ENCODE measurements around the gene ARHGEF10L. TPM values are rescaled to one million over a fixed set of nuclear protein-coding genes. Genes with fewer than 3 reads are reported as not detected.

The ARHGEF10L gene
- total RNA-seq, 2 experiments from 2014 or later = not detected

GRCh38 chr1:17549384-17549783 is 9.9 kb downstream of the ARHGEF10L start:
- ChIA-PET POLR2A (no interaction called here), CTCF (no interaction called here)
- no peak overlapping the region for H3K4me3 Mint-ChIP-seq
- H3K9me3 Mint-ChIP-seq = no peaks in the 10 kb centered on the region
- peaks cover 27% of the 10 kb centered on the region for H3K27me3 Mint-ChIP-seq
- no peaks in the 10 kb centered on the region for H3K36me3 Mint-ChIP-seq (ENCODE audit: low read depth)
- H3K4me1 Mint-ChIP-seq = no peaks in the 10 kb centered on the region
- no peak overlapping the region for H3K27ac Mint-ChIP-seq
- no peak for DNase-seq

- Mint-ChIP-seq H3K9me3 (no peaks in the 10 kb centered on the region), H3K4me1 (no peaks in the 10 kb centered on the region), H3K27ac (no peak overlapping the region), H3K36me3 (ENCODE audit: low read depth) (no peaks in the 10 kb centered on the region), H3K4me3 (no peak overlapping the region), H3K27me3 (peaks cover 19% of the 10 kb centered on the region)
- no peak for DNase-seq
- ChIA-PET CTCF (no interaction called here), POLR2A (no interaction called here)
Observed at GRCh38 chr1:17550729-17551584, 11.5 kb downstream of the ARHGEF10L start.

DNA sequence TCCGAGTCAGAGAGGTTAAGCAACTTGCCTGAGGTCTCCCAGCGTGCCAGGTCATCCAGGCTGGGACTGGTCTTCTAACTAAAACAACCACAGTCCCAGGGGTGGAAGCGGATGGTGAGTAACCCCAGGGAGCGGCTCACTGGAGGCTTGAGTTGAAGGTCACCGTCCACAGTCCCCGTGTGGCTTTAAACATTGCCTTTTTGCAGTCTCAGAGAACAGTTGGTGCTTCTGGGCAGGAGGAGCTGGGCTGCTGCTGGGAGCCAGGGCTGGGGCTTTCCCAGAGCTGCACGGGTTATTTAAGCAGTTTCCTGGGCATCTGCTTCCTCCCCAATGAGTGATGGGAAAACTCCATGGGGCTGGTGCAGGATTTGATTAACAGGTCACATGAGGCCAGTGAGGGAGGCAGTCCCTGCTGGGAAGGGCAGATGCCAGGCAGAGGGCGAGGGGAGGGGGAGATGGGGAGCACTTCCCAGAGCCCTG is 12.3 kb downstream of the ARHGEF10L start:
- no peaks in the 10 kb centered on the region for H3K36me3 Mint-ChIP-seq (ENCODE audit: low read depth)
- no peaks in the 10 kb centered on the region for H3K4me1 Mint-ChIP-seq
- H3K9me3 Mint-ChIP-seq = no peaks in the 10 kb centered on the region
- CTCF ChIA-PET = interaction anchor here (1.1 kb wide), 1 partner anchor 19 kb away, joined by 3 read pairs; no protein-coding TSS in a partner anchor
- no peak overlapping the region for H3K27ac Mint-ChIP-seq
- no peak for DNase-seq
- H3K27me3 Mint-ChIP-seq = peaks cover 19% of the 10 kb centered on the region
- POLR2A ChIA-PET = no interaction called here
- no peak overlapping the region for H3K4me3 Mint-ChIP-seq

DNA sequence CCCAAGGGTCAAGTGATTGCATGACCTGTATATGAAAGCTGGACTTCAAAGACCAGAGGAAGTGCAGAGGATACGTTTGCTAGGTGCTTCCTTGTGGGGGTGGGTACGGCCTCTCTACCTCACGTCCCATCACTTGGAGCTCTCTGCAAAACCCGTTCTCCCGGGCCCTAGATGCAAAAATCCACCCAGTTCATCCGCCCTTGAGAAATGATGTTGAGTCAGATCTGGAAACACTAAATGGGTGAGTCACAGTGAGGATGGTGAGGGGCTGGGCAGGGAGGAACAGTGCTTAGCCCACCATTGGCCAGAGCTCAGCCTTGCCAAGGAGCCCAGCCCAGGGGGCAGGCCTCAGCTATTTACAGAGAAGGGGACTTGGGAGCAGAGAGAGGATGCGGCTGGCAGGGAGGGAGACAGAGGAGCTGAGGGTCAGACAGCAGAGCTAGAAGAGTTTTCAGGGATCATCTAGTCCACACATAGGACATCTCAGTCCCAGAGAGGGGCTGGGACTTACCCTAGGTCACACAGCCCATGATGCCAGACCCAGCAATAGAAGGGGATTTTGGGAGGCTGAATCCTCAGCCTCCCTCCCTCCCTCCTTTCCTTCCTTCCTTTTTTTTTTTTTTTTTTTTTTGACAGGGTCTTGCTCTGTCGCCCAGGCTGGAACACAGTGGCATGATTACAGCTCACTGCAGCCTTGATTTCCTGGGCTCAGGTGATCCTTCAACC is 14.6 kb downstream of the ARHGEF10L start:
- CTCF ChIA-PET = interaction anchor here (0.6 kb wide), 1 partner anchor 137 kb away, joined by 3 read pairs; no protein-coding TSS in a partner anchor
- Mint-ChIP-seq H3K27me3 (peaks cover 16% of the 10 kb centered on the region), H3K4me3 (no peak overlapping the region)

DNA sequence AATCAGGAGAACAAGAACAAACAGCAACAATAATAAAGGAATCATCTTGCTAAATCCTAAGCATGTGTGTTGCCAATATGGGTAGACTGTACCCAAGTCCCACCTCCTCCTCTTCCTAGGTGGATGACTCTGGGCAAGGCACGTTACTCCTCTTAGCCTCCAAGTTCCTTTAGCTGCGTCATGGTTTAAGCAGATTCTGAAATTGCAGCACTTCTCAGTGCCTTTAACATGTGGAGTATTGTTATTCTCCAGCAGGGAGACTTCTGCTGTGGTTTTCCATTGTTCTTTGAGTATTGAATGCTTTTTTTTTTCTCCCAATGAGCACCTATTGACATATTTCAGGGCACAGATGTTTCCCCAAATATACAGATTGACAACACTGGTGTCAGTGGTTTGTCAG is 15.5 kb downstream of the ARHGEF10L start:
- Mint-ChIP-seq H3K4me1 (no peaks in the 10 kb centered on the region), H3K4me3 (no peak overlapping the region), H3K27me3 (peaks cover 13% of the 10 kb centered on the region), H3K36me3 (ENCODE audit: low read depth) (no peaks in the 10 kb centered on the region), H3K9me3 (no peaks in the 10 kb centered on the region), H3K27ac (no peak overlapping the region)
- POLR2A ChIA-PET = no interaction called here
- CTCF ChIA-PET = interaction anchor here (0.6 kb wide), 1 partner anchor 138 kb away, joined by 3 read pairs; no protein-coding TSS in a partner anchor
- no peak for DNase-seq

More for the DNA sequence above, 14.6 kb downstream of the ARHGEF10L start:
- Mint-ChIP-seq H3K9me3 (no peaks in the 10 kb centered on the region), H3K27ac (no peak overlapping the region), H3K4me1 (no peaks in the 10 kb centered on the region), H3K36me3 (ENCODE audit: low read depth) (no peaks in the 10 kb centered on the region)
- no peak for DNase-seq
- POLR2A ChIA-PET = no interaction called here

DNA sequence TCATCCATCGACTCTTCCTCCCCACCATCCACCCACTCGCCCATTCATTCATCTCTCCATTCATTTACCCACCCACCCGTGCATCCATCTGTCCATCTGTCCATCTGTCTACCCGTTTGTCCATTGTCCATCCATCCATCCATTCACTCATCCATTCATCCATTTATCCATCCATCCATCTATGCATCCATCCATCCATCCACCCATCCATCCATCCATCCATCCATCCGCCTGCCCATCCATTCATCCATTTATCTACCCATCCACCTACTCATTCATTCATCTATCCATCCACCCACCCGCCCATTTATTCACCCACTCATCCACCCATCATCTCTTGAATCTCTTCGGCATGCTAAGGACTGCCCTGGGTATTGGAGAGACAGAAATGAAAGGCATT is 18.5 kb downstream of the ARHGEF10L start:
- no peaks in the 10 kb centered on the region for H3K4me1 Mint-ChIP-seq
- ChIA-PET POLR2A (no interaction called here), CTCF (no interaction called here)
- no peaks in the 10 kb centered on the region for H3K36me3 Mint-ChIP-seq (ENCODE audit: low read depth)
- H3K9me3 Mint-ChIP-seq = no peaks in the 10 kb centered on the region
- peaks cover 2% of the 10 kb centered on the region for H3K27me3 Mint-ChIP-seq
- no peak overlapping the region for H3K4me3 Mint-ChIP-seq
- no peak for DNase-seq
- H3K27ac Mint-ChIP-seq = no peak overlapping the region

GRCh38 chr1:17558541-17558940 is 19.0 kb downstream of the ARHGEF10L start:
- Mint-ChIP-seq H3K9me3 (no peaks in the 10 kb centered on the region), H3K4me3 (no peak overlapping the region), H3K27me3 (peaks cover 2% of the 10 kb centered on the region), H3K36me3 (ENCODE audit: low read depth) (no peaks in the 10 kb centered on the region), H3K27ac (no peak overlapping the region), H3K4me1 (no peaks in the 10 kb centered on the region)
- CTCF ChIA-PET = no interaction called here
- no peak for DNase-seq
- POLR2A ChIA-PET = no interaction called here

- Mint-ChIP-seq H3K36me3 (ENCODE audit: low read depth) (no peaks in the 10 kb centered on the region), H3K9me3 (no peaks in the 10 kb centered on the region), H3K27me3 (peaks cover under 1% of the 10 kb centered on the region), H3K4me3 (no peak overlapping the region), H3K4me1 (no peaks in the 10 kb centered on the region), H3K27ac (no peak overlapping the region)
- ChIA-PET POLR2A (no interaction called here), CTCF (no interaction called here)
- DNase-seq = no peak
Observed at GRCh38 chr1:17558954-17559614, 19.6 kb downstream of the ARHGEF10L start.

- ChIA-PET CTCF (no interaction called here), POLR2A (no interaction called here)
- DNase-seq = no peak
- Mint-ChIP-seq H3K36me3 (ENCODE audit: low read depth) (no peaks in the 10 kb centered on the region), H3K27me3 (no peaks in the 10 kb centered on the region), H3K4me1 (no peaks in the 10 kb centered on the region), H3K4me3 (no peak overlapping the region), H3K27ac (no peak overlapping the region), H3K9me3 (no peaks in the 10 kb centered on the region)
Observed at GRCh38 chr1:17559615-17560419, 20.3 kb downstream of the ARHGEF10L start.

- Mint-ChIP-seq H3K4me3 (no peak overlapping the region), H3K36me3 (ENCODE audit: low read depth) (no peaks in the 10 kb centered on the region), H3K9me3 (no peaks in the 10 kb centered on the region), H3K27ac (no peak overlapping the region), H3K4me1 (no peaks in the 10 kb centered on the region), H3K27me3 (peaks cover 1% of the 10 kb centered on the region)
- CTCF ChIA-PET = no interaction called here
- DNase-seq = no peak
- POLR2A ChIA-PET = no interaction called here
Observed at GRCh38 chr1:17561247-17561548, 21.7 kb downstream of the ARHGEF10L start.

- Mint-ChIP-seq H3K36me3 (ENCODE audit: low read depth) (no peaks in the 10 kb centered on the region), H3K4me3 (no peak overlapping the region), H3K9me3 (no peaks in the 10 kb centered on the region), H3K4me1 (no peaks in the 10 kb centered on the region), H3K27ac (no peak overlapping the region), H3K27me3 (peaks cover 1% of the 10 kb centered on the region)
- POLR2A ChIA-PET = no interaction called here
- no peak for DNase-seq
- CTCF ChIA-PET = no interaction called here
Observed at GRCh38 chr1:17561561-17561985, 22.1 kb downstream of the ARHGEF10L start.

DNA sequence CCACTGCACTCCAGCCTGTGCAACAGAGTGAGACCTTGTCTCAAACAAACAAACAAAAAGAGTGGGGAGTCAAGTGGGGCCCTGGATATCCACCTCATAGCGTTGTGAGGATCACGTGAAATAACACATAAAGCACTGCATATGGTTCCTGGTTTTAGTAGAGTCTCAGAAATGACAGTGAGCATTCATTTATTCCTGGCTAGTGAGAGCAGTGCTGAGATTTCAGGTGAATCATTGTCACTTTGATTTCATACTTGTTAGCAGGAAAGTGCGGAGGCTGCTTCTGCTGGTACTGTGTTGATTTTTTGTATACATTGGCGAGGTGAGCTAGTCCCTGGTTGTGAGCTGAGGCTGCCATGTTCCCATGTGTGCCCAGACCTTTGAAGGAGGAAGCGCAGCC is 22.9 kb downstream of the ARHGEF10L start:
- Mint-ChIP-seq H3K27ac (no peak overlapping the region), H3K27me3 (peaks cover 1% of the 10 kb centered on the region), H3K9me3 (no peaks in the 10 kb centered on the region), H3K4me1 (no peaks in the 10 kb centered on the region), H3K36me3 (ENCODE audit: low read depth) (no peaks in the 10 kb centered on the region), H3K4me3 (no peak overlapping the region)
- POLR2A ChIA-PET = no interaction called here
- no peak for DNase-seq
- CTCF ChIA-PET = no interaction called here
